HL-60/S4 treated with phorbol 12-myristate 13-acetate at 8.2 ng/mL for 4 days and 3 days (cell line): Measurements from ENCODE around the gene GASK1A.

Experiments used
- in situ Hi-C: fragments of 300-500 bp; cut with MboI; formaldehyde crosslinking; loops from 2 replicates; pipeline ENCODE4 v1.15.0; 2022; ENCODE audit warnings: low sequenced_read_pairs

GASK1A gene

GRCh38 chr3:43081796-43082195 lies 102.7 kb downstream of the GASK1A start:
- in situ Hi-C loops: no loop called here

- in situ Hi-C loops: no loop called here
Observed at GRCh38 chr3:43082457-43082856, 103.3 kb downstream of the GASK1A start.

GRCh38 chr3:43086460-43087165 lies 107.5 kb downstream of the GASK1A start:
- in situ Hi-C loops: no loop called here

- in situ Hi-C loops: no loop called here
Observed at GRCh38 chr3:43087249-43087776, 108.2 kb downstream of the GASK1A start.

GRCh38 chr3:43089081-43089480 lies 110.0 kb downstream of the GASK1A start:
- in situ Hi-C loops: no loop called here

GRCh38 chr3:43090238-43090637 lies 111.1 kb downstream of the GASK1A start:
- in situ Hi-C loops: no loop called here

GRCh38 chr3:43091481-43091880 lies 112.4 kb downstream of the GASK1A start:
- in situ Hi-C loops: no loop called here

GRCh38 chr3:43093006-43093405 lies 113.9 kb downstream of the GASK1A start:
- in situ Hi-C loops: no loop called here

- in situ Hi-C loops: no loop called here
Observed at GRCh38 chr3:43093974-43094373, 114.9 kb downstream of the GASK1A start.

GRCh38 chr3:43094381-43094780 lies 115.3 kb downstream of the GASK1A start:
- in situ Hi-C loops: no loop called here

- in situ Hi-C loops: no loop called here
Observed at GRCh38 chr3:43094851-43095250, 115.7 kb downstream of the GASK1A start.

- in situ Hi-C loops: no loop called here
Observed at GRCh38 chr3:43095370-43095769, 116.3 kb downstream of the GASK1A start.

- in situ Hi-C loops: no loop called here
Observed at GRCh38 chr3:43096761-43097160, 117.7 kb downstream of the GASK1A start.

GRCh38 chr3:43097400-43098080 lies 118.4 kb downstream of the GASK1A start:
- in situ Hi-C loops: no loop called here

- in situ Hi-C loops: no loop called here
Observed at GRCh38 chr3:43098761-43099160, 119.7 kb downstream of the GASK1A start.

GRCh38 chr3:43102773-43103480 lies 123.8 kb downstream of the GASK1A start:
- in situ Hi-C loops: no loop called here

GRCh38 chr3:43104039-43104438 lies 124.9 kb downstream of the GASK1A start:
- in situ Hi-C loops: no loop called here

- in situ Hi-C loops: no loop called here
Observed at GRCh38 chr3:43104660-43105595, 125.8 kb downstream of the GASK1A start.

GRCh38 chr3:43105596-43106292 lies 126.6 kb downstream of the GASK1A start, which contains the start of gene POMGNT2:
Gene POMGNT2 (minus strand): TSS chr3:43106079. CDS start chr3:43081431, 24,648 bp downstream.
- in situ Hi-C loops: no loop called here

- in situ Hi-C loops: no loop called here
Observed at GRCh38 chr3:43106293-43106628, 127.2 kb downstream of the GASK1A start.
